Measurements from ENCODE around the gene PSTPIP1. TPM values are rescaled to one million over a fixed set of nuclear protein-coding genes. Genes with fewer than 3 reads are reported as not detected.

The PSTPIP1 gene
- total and polyA plus RNA-seq, 10 of the 15 experiments (the other 5 are each of a cell fraction or from before 2014, with no cell fraction given) = 0.50 to 29.3 (median 14.5) TPM

DNA sequence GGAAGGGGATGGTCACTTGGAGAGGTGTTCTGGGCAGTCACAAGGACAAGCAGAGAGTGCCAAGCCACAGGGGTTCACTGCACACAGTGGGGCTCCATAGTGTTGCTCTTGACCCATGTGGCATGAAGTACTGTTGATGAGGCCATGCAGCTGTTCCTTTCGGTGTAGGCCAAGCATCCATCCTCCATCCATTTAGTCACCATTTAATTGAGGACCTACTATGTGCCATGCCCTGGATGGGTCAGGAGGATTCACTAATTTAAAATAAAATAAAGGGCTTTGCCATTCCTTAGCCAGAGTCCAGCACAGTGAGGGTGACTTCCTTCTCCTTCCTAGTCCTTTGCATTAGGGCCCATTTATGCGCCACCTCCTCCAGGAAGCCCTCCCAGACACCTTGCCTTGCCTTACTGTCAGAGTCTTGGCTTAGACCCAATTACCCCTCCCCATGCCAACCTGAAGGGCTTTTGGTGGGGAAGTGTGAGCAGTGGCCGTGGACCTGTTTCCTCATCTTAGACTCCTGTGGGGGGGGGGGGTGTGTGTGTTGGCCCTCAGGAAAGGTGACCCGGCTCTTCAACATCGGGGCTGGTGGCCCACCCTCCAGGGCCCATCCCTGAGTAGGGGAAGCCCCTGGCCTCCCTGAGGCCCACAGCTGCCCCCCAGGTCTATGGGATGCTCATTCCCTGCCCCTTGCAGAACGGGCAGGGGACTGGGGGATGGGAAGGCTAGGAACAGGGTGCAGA lies 25.6 kb downstream of the PSTPIP1 start:
- SMC1A ChIA-PET (ENCODE audit: uncharacterized antibody, unreplicated experiment) = interaction anchor here (1.2 to 22.2 kb wide), 11 partner anchors 10 to 167 kb away, joined by 3 to 375 read pairs (median 6); no protein-coding TSS in a partner anchor
- H3K79me2 ChIP-seq (ENCODE audit: control insufficient read depth, insufficient read depth, low read length) = no peaks in the 10 kb centered on the region
- no TSS peak for BruUV-seq (replicated peaks)
- DNase-seq (ENCODE audit: low read depth, low spot score) = no peak
- no peak overlapping the region for H3K4me3 ChIP-seq
- 88% methylated on average over 5 of the region's 6 CpGs for WGBS (ENCODE audit: insufficient coverage, insufficient replicate concordance, low lambda C conversion rate, missing lambda C conversion rate)
- H3K9ac ChIP-seq (ENCODE audit: control insufficient read depth, insufficient read depth, low read length) = no peak overlapping the region
- no peaks in the 10 kb centered on the region for H4K20me1 ChIP-seq (ENCODE audit: control insufficient read depth, insufficient read depth)
- H3K27me3 ChIP-seq (replicated peaks in 1 of 2; ENCODE audit: control insufficient read depth in 2 of 2, insufficient read depth in 2 of 2, low read length in 1 of 2) = no peaks in the 10 kb centered on the region
- RAD21 ChIA-PET (ENCODE audit: unreplicated experiment) = interaction anchor here (1.1 to 15.5 kb wide), 10 partner anchors 10 to 477 kb away, joined by 3 to 259 read pairs (median 8); partner anchors contain the start of gene PSTPIP1
- FAIRE-seq = no peak
- ATAC-seq = no peak
- H3K4me2 ChIP-seq (ENCODE audit: control insufficient read depth, insufficient read depth) = no peak overlapping the region
- CTCF ChIA-PET = interaction anchor here (1.1 to 17.4 kb wide), 10 partner anchors 6 to 79 kb away, joined by 3 to 483 read pairs (median 4); no protein-coding TSS in a partner anchor
- no peaks in the 10 kb centered on the region for H3K9me3 ChIP-seq (replicated peaks; ENCODE audit: control insufficient read depth, insufficient read depth, low read length)
- intact Hi-C loops (cut with micrococcal nuclease; ENCODE audit: unreplicated experiment) = no loop called here
- peak; percentile 92; the same call in 1 of the 2 replicates for TF ChIP-seq ZNF217 (IDR thresholded peaks at IDR 0.05)
- TF ChIP-seq WRNIP1 (IDR thresholded peaks at IDR 0.05; ENCODE audit: borderline replicate concordance, low read depth, low read length) = 0 out of 2 replicates have a peak, but pooled peaks have one; percentile 43
- TF ChIP-seq DPF2 (IDR thresholded peaks at IDR 0.05) = peak; percentile 97
- TF ChIP-seq ZNF687 (IDR thresholded peaks at IDR 0.05) = 0 out of 2 replicates have a peak, but pooled peaks have one; percentile 39
- TF ChIP-seq BMI1 (IDR thresholded peaks at IDR 0.05; ENCODE audit: borderline replicate concordance) = 0 out of 2 replicates have a peak, but pooled peaks have one; percentile 22
- no peak for TF ChIP-seq ETV6 (conservative IDR thresholded peaks at IDR 0.05 in 1 of 2, IDR thresholded peaks at IDR 0.05 in 1 of 2; ENCODE audit: borderline replicate concordance in 1 of 2, low read depth in 1 of 2)
- peak; percentile 12 for TF ChIP-seq MEF2B (IDR thresholded peaks at IDR 0.05; ENCODE audit: partially characterized antibody, poor library complexity, severe bottlenecking)
- TF ChIP-seq MAX (IDR thresholded peaks at IDR 0.05; ENCODE audit: low read depth, low read length) = no peak
- TF ChIP-seq RUNX3 (IDR thresholded peaks at IDR 0.05; ENCODE audit: low read length) = no peak
- no peak for TF ChIP-seq YBX1 (IDR thresholded peaks at IDR 0.05)
- TF ChIP-seq, protein P1, sequence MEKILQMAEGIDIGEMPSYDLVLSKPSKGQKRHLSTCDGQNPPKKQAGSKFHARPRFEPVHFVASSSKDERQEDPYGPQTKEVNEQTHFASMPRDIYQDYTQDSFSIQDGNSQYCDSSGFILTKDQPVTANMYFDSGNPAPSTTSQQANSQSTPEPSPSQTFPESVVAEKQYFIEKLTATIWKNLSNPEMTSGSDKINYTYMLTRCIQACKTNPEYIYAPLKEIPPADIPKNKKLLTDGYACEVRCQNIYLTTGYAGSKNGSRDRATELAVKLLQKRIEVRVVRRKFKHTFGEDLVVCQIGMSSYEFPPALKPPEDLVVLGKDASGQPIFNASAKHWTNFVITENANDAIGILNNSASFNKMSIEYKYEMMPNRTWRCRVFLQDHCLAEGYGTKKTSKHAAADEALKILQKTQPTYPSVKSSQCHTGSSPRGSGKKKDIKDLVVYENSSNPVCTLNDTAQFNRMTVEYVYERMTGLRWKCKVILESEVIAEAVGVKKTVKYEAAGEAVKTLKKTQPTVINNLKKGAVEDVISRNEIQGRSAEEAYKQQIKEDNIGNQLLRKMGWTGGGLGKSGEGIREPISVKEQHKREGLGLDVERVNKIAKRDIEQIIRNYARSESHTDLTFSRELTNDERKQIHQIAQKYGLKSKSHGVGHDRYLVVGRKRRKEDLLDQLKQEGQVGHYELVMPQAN (conservative IDR thresholded peaks at IDR 0.05) = 0 out of 2 replicates have a peak, but pooled peaks have one; percentile 43
- no peak overlapping the region for H2AFZ ChIP-seq (ENCODE audit: control insufficient read depth, low read depth, low read length)
- in situ Hi-C loops (cut with MboI) = no loop called here
- no peak overlapping the region for H3K27ac ChIP-seq (ENCODE audit: control insufficient read depth, insufficient read depth)
- peaks cover 39% of the 10 kb centered on the region for H3K4me1 ChIP-seq (ENCODE audit: control insufficient read depth, insufficient read depth, low read length)
- POLR2A ChIA-PET = interaction anchor here (1.0 to 5.9 kb wide), 5 partner anchors 9 to 46 kb away, joined by 4 to 39 read pairs (median 10); no protein-coding TSS in a partner anchor
- H3K36me3 ChIP-seq (ENCODE audit: control insufficient read depth in 2 of 2, insufficient read depth in 2 of 2, low read length in 1 of 2) = no peaks in the 10 kb centered on the region
